Heart left ventricle (tissue), 16 donors: ENCODE results near the gene MPDZ. TPM values are rescaled to one million over a fixed set of nuclear protein-coding genes. Genes with fewer than 3 reads are reported as not detected.

Source experiments
- ATAC-seq, 4 donors: fragments of 200-7000 bp; cut with Tn5 transposase; one replicate each; pipeline ENCODE4 v1.9.1; 2020 to 2022; ENCODE audit warnings: moderate library complexity in 4 of 4, mild to moderate bottlenecking in 3 of 4, moderate number of reproducible peaks in 1 of 4
- DNase-seq, 5 donors: peaks; one replicate each; pipeline ENCODE4 v3.0.0-alpha.2; 2020
- H3K27ac ChIP-seq, 12 donors: fragments of 200-600 bp; sonication (generic) in 4 of 12; one replicate each; pipeline versions ENCODE4 v1.5.0 to v1.8.0; 2016 to 2022; ENCODE audit warnings: mild to moderate bottlenecking in 2 of 12
- H3K27me3 ChIP-seq, 9 donors: fragments of 200-600 bp; sonication (generic) in 2 of 9; one replicate each; pipeline versions ENCODE4 v1.5.1 to v1.8.0; 2016 to 2022; ENCODE audit warnings: mild to moderate bottlenecking in 3 of 9
- H3K36me3 ChIP-seq, 9 donors: fragments of 200-600 bp; sonication (generic) in 2 of 9; one replicate each; pipeline versions ENCODE4 v1.5.0 to v1.8.0; 2018 to 2022; ENCODE audit warnings: mild to moderate bottlenecking in 2 of 9
- H3K4me1 ChIP-seq, 12 donors: fragments of 200-600 bp; sonication (generic) in 4 of 12; one replicate each; pipeline versions ENCODE4 v1.5.0 to v1.8.0; 2016 to 2022; ENCODE audit warnings: mild to moderate bottlenecking in 3 of 12
- H3K4me3 ChIP-seq, 12 donors: fragments of 200-600 bp; sonication (generic) in 4 of 12; one replicate each; pipeline versions ENCODE4 v1.5.0 to v1.8.0; 2017 to 2022; ENCODE audit warnings: mild to moderate bottlenecking in 9 of 12, moderate library complexity in 4 of 12
- H3K9me3 ChIP-seq, 12 donors: fragments of 200-600 bp; sonication (generic) in 4 of 12; one replicate each; pipeline versions ENCODE4 v1.5.0 to v1.8.0; 2016 to 2022; ENCODE audit warnings: mild to moderate bottlenecking in 1 of 12
- CTCF ChIP-seq, 12 donors: fragments of 200-600 bp; sonication (generic) in 4 of 12; IDR thresholded peaks; one replicate each; pipeline versions ENCODE4 v1.5.0 to v1.8.0; 2018 to 2022; ENCODE audit warnings: antibody characterized with exemption in 12 of 12, mild to moderate bottlenecking in 5 of 12
- POLR2A ChIP-seq, 2 donors: fragments of 450-650 bp; IDR thresholded peaks; one replicate each; pipeline ENCODE4 v1.6.1; 2017; ENCODE audit warnings: antibody characterized with exemption in 2 of 2, mild to moderate bottlenecking in 2 of 2, moderate library complexity in 2 of 2
- WGBS, 4 donors: extraction: QIAGEN DNeasy Blood & Tissue Kit in 2 of 4; methylation state at CpG; one replicate each; pipeline versions ENCODE4 v1.1.5 to v1.1.7; 2013 to 2018; 5-methylcytosine and 5-hydroxymethylcytosine counted together
- intact Hi-C, 10 donors: fragments of 100-400 bp; cut with DNase I; formaldehyde crosslinking; loops; one replicate each; pipeline versions ENCODE4 v1.11.1 to v1.14.2; 2022
- polyA plus RNA-seq, 2 donors: library from polyadenylated mRNA; stranded (reverse); fragments of 200-250 nt; gene quantifications; one replicate each; pipeline ENCODE4 v1.2.3, GENCODE V29; 2013
- total RNA-seq, 9 donors: library from RNA; depleted of rRNA in 2 of 9; stranded (reverse); fragments of >200 nt in 2 of 9; fragmentation: NEBNext Ultra II Directional in 3 of 9; extraction: Animal tissue kit (Norgen Biotek cat#: 25700) in 3 of 9; gene quantifications; one replicate each; pipeline versions ENCODE4 v1.1.0 to v1.2.4, GENCODE V29; 2016 to 2023
- donor health status: ischemic (EF 13 %, LVEDD 7.1; RV severe dilation, severe dysfunction).
- donor health status: healthy with polysubstance abuse.
- donor health status: DM: no; HTN: yes; CAD: no.
- donor health status: DM: no; HTN: no; CAD: no.
- donor health status: ischemic (EF 25% LVEDD 6.9; RV normal size, moderate dysfunction).
- donor health status: ischemic (EF 25% LVEDD 5.7; RV mildly dilated, moderate dysfunction).
- donor health status: healthy.
- donor health status: DM: yes; HTN: yes; CAD: no.
- donor health status: ischemic (EF 35%, LVEDD 5.7; RV mildly dilated, moderate dysfunction).
- donor health status: nonischemic (EF 11% LVEDD 7.7; RV severe dilation, severe dysfunction).
- donor health status: DM: yes; HTN: yes; CAD: no.
- donor health status: PGD.
- donor health status: ischemic (EF 29% LVEDD 5.4; RV normal size, mild dysfunction).
- donor health status: nonischemic (EF 23%, LVEDD 6.1; RV moderate dilation, normal function).

The MPDZ gene
- total and polyA plus RNA-seq, 11 donors = 19.5 to 106 (median 64.8) TPM

- Histone ChIP-seq H3K4me1 (no peaks in the 10 kb centered on the region), H3K4me3 (no peak overlapping the region), H3K27ac (no peak overlapping the region), H3K36me3 (peaks cover 0 to 95% (median 19%) of the 10 kb centered on the region in 9 donors), H3K27me3 (no peaks in the 10 kb centered on the region), H3K9me3 (no peaks in the 10 kb centered on the region)
- intact Hi-C loops = no loop called here
- WGBS, 4 donors = 86 to 95% (median 93%) methylated on average over 2 of the region's 2 CpGs
- TF ChIP-seq CTCF (IDR thresholded peaks at IDR 0.05) = no peak
- TF ChIP-seq POLR2A (IDR thresholded peaks at IDR 0.05) = no peak
- DNase-seq (no peak), ATAC-seq (no peak)
Observed at GRCh38 chr9:13174906-13175639, 104.4 kb downstream of the MPDZ start.

DNA sequence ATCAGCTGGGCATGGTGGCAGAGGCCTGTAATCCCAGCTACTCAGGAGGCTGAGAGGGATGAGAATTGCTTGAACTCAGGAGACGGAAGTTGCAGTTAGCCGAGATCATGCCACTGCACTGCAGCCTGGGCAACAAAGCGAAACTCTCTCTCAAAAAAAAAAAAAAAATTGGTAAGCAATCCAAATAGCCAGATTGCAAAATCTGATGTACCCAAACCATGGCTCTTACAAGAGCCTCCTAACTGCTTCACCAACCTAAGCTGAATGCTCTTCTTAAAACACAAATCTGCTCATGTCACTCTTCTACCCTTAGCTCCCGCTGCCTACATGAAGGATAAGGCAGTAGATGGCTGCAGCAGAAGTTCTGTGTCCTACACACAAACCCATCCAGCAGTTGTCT, 105.9 kb downstream of the MPDZ start:
- Histone ChIP-seq H3K27ac (no peak overlapping the region), H3K36me3 (peaks cover 0 to 85% (median 17%) of the 10 kb centered on the region in 9 donors), H3K4me1 (no peaks in the 10 kb centered on the region), H3K27me3 (no peaks in the 10 kb centered on the region), H3K9me3 (no peaks in the 10 kb centered on the region), H3K4me3 (no peak overlapping the region)
- TF ChIP-seq CTCF (IDR thresholded peaks at IDR 0.05) (no peak), POLR2A (IDR thresholded peaks at IDR 0.05) (no peak)
- DNase-seq (no peak), ATAC-seq (no peak)
- intact Hi-C loops = no loop called here
- 98 to 99% (median 98%) methylated on average over 4 of the region's 4 CpGs for WGBS, 4 donors

DNA sequence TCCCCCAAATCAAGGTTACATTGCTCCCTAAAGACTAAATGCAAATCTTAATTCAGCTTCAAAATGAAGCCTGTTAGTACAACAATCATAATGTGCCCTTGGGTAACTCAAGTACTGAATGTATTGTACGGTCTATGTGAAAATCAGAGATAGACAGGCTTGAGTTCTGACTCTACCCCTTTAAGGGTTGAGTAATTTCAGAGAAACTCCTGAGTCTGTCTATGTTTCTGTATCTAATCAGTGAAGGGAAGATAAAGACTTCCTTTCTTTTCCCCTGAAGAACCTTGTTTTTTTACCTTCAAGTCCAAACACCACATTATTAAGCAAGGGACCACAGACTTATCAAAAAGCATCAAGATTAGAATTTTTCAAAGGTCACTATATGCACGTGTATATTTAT, 108.2 kb downstream of the MPDZ start:
- Histone ChIP-seq H3K4me3 (no peak overlapping the region), H3K27me3 (no peaks in the 10 kb centered on the region), H3K4me1 (no peaks in the 10 kb centered on the region), H3K27ac (no peak overlapping the region), H3K36me3 (peaks cover 0 to 89% (median 22%) of the 10 kb centered on the region in 9 donors), H3K9me3 (no peaks in the 10 kb centered on the region)
- DNase-seq = no peak
- no peak for TF ChIP-seq CTCF (IDR thresholded peaks at IDR 0.05)
- no peak for TF ChIP-seq POLR2A (IDR thresholded peaks at IDR 0.05)
- ATAC-seq = no peak
- whole genome bisulfite sequencing, 4 donors = 62 to 76% (median 68%) methylated on average over 2 of the region's 2 CpGs
- intact Hi-C loops = no loop called here

DNA sequence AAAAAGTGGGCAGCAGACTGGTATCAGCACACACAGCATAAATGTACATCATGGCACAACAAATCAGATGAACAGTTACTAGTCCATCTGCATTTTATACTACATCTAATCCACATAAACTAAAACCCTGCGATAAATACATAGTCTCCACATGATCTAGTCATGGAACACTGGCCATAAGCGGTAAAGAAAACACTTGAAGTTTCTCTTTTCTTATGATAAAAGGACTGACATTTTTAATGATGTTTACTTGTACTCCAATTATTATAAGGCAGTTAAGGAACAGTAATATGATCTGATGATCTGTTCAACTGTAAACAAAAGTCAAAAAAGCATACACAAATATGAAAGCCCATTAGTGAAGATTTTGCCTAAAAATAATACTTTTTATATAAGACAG, 112.5 kb downstream of the MPDZ start:
- Histone ChIP-seq H3K4me3 (no peak overlapping the region), H3K27ac (no peak overlapping the region), H3K27me3 (no peaks in the 10 kb centered on the region), H3K4me1 (no peaks in the 10 kb centered on the region), H3K36me3 (peaks cover 0 to 92% (median 14%) of the 10 kb centered on the region in 9 donors), H3K9me3 (no peaks in the 10 kb centered on the region)
- intact Hi-C loops = no loop called here
- DNase-seq = no peak
- WGBS, 4 donors = 95 to 99% (median 98%) methylated on average over 2 of the region's 2 CpGs
- no peak for ATAC-seq
- TF ChIP-seq CTCF (IDR thresholded peaks at IDR 0.05) (no peak), POLR2A (IDR thresholded peaks at IDR 0.05) (no peak)
